DOHH2 (cell line): ENCODE results near the gene SYTL2.

Experiments used
- H3F3A ChIP-seq: fragments of 200-600 bp; sonication (generic), shearing (Covaris generic); 2 replicates; pipeline ENCODE4 v1.6.0; 2016; ENCODE audit warnings: antibody characterized with exemption, mild to moderate bottlenecking; ENCODE audit not compliant: control insufficient read depth, insufficient read depth
- H3K27ac ChIP-seq: fragments of 200-600 bp; sonication (generic); 2 replicates; pipeline ENCODE4 v1.5.1; 2014; ENCODE audit warnings: low read depth, mild to moderate bottlenecking, low read length, moderate library complexity
- H3K27me3 ChIP-seq: fragments of 200-600 bp; sonication (generic); 2 replicates; pipeline ENCODE4 v1.6.1; 2014; ENCODE audit warnings: mild to moderate bottlenecking, low read length, mixed read lengths; ENCODE audit not compliant: control insufficient read depth
- H3K36me3 ChIP-seq: fragments of 200-600 bp; sonication (generic); 2 replicates; pipeline ENCODE4 v1.6.1; 2014; ENCODE audit warnings: mild to moderate bottlenecking, low read length, moderate library complexity, mixed read lengths; ENCODE audit not compliant: control insufficient read depth
- H3K4me1 ChIP-seq: fragments of 200-600 bp; sonication (generic); 2 replicates; pipeline ENCODE4 v1.6.1; 2014; ENCODE audit warnings: mild to moderate bottlenecking, low read length, mixed read lengths; ENCODE audit not compliant: control insufficient read depth
- H3K4me2 ChIP-seq: fragments of 200-600 bp; sonication (generic); 2 replicates; pipeline ENCODE4 v1.6.0; 2014; ENCODE audit warnings: mild to moderate bottlenecking, low read length, moderate library complexity
- H3K4me3 ChIP-seq: fragments of 200-600 bp; sonication (generic); 2 replicates; pipeline ENCODE4 v1.5.1; 2014; ENCODE audit warnings: mild to moderate bottlenecking, low read length, mixed read lengths
- H3K79me2 ChIP-seq: fragments of 200-600 bp; sonication (generic); 2 replicates; pipeline ENCODE4 v1.6.1; 2014; ENCODE audit warnings: mild to moderate bottlenecking, low read length, mixed read lengths; ENCODE audit not compliant: control insufficient read depth
- H3K9me2 ChIP-seq: fragments of 200-600 bp; sonication (generic); replicated peaks from 2 replicates; pipeline ENCODE4 v1.6.1; 2014; ENCODE audit warnings: mild to moderate bottlenecking, low read length, mixed read lengths; ENCODE audit not compliant: control insufficient read depth
- H3K9me3 ChIP-seq: fragments of 200-600 bp; sonication (generic); 2 replicates; pipeline ENCODE4 v1.6.1; 2014; ENCODE audit warnings: antibody characterized with exemption, low read length, mixed read lengths; ENCODE audit not compliant: control insufficient read depth, insufficient read depth
- H4K20me1 ChIP-seq: fragments of 200-600 bp; sonication (generic); 2 replicates; pipeline ENCODE4 v1.6.0; 2014; ENCODE audit warnings: low read depth, mild to moderate bottlenecking, antibody characterized with exemption, low read length, moderate library complexity; ENCODE audit not compliant: control insufficient read depth, insufficient read depth
- EZH2phosphoT487 ChIP-seq: fragments of 200-600 bp; sonication (generic); IDR thresholded peaks from 2 replicates; pipeline ENCODE4 v1.6.1; 2017; ENCODE audit warnings: borderline replicate concordance, mild to moderate bottlenecking, antibody characterized with exemption, low read length, moderate library complexity, mixed read lengths
- TF ChIP-seq, protein P1 (sequence below): fragments of 200-600 bp; sonication (generic); IDR thresholded peaks from one replicate; pipeline ENCODE4 v1.5.1; 2014; ENCODE audit warnings: antibody characterized with exemption, mild to moderate bottlenecking, low read depth, low read length; ENCODE audit not compliant: poor library complexity, severe bottlenecking

SYTL2 gene

DNA sequence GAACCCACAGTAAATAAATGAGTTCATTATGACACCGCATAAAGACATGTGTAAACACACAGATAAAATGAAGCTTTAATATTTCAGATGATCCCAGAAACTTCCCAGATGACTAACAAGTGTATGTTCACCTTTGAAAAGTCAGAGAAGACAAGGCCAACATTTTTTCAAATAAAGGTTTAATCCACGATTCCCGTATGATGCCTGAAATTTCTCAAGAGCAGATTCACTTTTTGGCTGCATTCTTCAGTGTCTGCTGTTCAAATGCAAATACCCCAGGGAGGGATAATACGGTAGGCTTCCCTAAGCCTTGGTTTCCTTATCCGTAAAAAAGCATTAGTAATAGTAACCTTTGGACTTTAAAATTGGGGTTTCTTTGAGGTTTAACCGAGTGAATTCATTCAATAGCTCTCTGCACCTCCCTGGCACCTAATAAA is 62.5 kb downstream of the SYTL2 start:
- peaks cover 2% of the 10 kb centered on the region; the same call in 1 of the 2 replicates for H3K27me3 ChIP-seq
- H3K4me2 ChIP-seq = no peak overlapping the region
- no peak overlapping the region for H3K4me3 ChIP-seq
- H3K27ac ChIP-seq = no peak overlapping the region
- no peaks in the 10 kb centered on the region for H3F3A ChIP-seq
- H4K20me1 ChIP-seq = no peaks in the 10 kb centered on the region
- no peaks in the 10 kb centered on the region for H3K79me2 ChIP-seq
- no peaks in the 10 kb centered on the region for H3K36me3 ChIP-seq
- no peaks in the 10 kb centered on the region for H3K9me3 ChIP-seq
- no peak for TF ChIP-seq EZH2phosphoT487
- TF ChIP-seq, protein P1, sequence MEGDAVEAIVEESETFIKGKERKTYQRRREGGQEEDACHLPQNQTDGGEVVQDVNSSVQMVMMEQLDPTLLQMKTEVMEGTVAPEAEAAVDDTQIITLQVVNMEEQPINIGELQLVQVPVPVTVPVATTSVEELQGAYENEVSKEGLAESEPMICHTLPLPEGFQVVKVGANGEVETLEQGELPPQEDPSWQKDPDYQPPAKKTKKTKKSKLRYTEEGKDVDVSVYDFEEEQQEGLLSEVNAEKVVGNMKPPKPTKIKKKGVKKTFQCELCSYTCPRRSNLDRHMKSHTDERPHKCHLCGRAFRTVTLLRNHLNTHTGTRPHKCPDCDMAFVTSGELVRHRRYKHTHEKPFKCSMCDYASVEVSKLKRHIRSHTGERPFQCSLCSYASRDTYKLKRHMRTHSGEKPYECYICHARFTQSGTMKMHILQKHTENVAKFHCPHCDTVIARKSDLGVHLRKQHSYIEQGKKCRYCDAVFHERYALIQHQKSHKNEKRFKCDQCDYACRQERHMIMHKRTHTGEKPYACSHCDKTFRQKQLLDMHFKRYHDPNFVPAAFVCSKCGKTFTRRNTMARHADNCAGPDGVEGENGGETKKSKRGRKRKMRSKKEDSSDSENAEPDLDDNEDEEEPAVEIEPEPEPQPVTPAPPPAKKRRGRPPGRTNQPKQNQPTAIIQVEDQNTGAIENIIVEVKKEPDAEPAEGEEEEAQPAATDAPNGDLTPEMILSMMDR = no peak
- no peaks in the 10 kb centered on the region for H3K4me1 ChIP-seq
- no peaks in the 10 kb centered on the region for H3K9me2 ChIP-seq

DNA sequence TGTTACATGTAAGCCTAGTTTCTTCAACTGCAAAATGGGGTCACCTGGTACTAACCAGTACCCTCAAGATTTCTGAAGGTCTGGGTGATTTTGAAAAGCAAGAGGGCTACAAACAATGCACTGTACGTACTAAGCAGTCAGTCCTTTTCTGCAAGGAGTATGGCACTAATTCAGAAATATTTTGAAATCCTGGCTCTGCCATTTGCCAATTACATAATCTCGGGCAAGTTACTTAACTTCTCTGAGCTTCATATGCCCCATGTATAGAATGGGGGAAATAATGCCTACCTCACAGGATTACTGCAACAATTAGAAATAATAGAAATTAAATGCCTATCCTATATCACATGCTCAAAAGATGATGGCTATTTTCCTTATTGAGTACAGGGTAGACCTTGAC is 64.3 kb downstream of the SYTL2 start:
- TF ChIP-seq, protein P1 = no peak
- TF ChIP-seq EZH2phosphoT487 = no peak
- Histone ChIP-seq H3K9me3 (no peaks in the 10 kb centered on the region), H3K27me3 (peaks cover 2% of the 10 kb centered on the region; the same call in 1 of the 2 replicates), H3K27ac (no peak overlapping the region), H3K36me3 (no peaks in the 10 kb centered on the region), H3K79me2 (no peaks in the 10 kb centered on the region), H3K4me2 (no peak overlapping the region), H3F3A (no peaks in the 10 kb centered on the region), H3K4me3 (no peak overlapping the region), H4K20me1 (no peaks in the 10 kb centered on the region), H3K9me2 (no peaks in the 10 kb centered on the region), H3K4me1 (no peaks in the 10 kb centered on the region)

- Histone ChIP-seq H3K4me3 (no peak overlapping the region), H3K79me2 (no peaks in the 10 kb centered on the region), H3K27me3 (0 out of 2 replicates have a peak, but pooled peaks cover 2% of the 10 kb centered on the region), H3K9me2 (no peaks in the 10 kb centered on the region), H4K20me1 (no peaks in the 10 kb centered on the region), H3K4me2 (no peak overlapping the region), H3F3A (no peaks in the 10 kb centered on the region), H3K9me3 (no peaks in the 10 kb centered on the region), H3K27ac (no peak overlapping the region), H3K36me3 (no peaks in the 10 kb centered on the region), H3K4me1 (peaks cover 5% of the 10 kb centered on the region; the same call in 1 of the 2 replicates)
- TF ChIP-seq EZH2phosphoT487 = no peak
- TF ChIP-seq, protein P1 = no peak
These were observed 65.3 kb downstream of the SYTL2 start for GRCh38 chr11:85745626-85746025.
